Chondrocyte (in vitro differentiated cells): ENCODE measurements around the gene PDE4D. TPM values are rescaled to one million over a fixed set of nuclear protein-coding genes. Genes with fewer than 3 reads are reported as not detected.

ENCODE experiments used
- DNase-seq: peaks from one replicate; pipeline ENCODE4 v3.0.0; 2021; ENCODE audit warnings: mixed read lengths, low spot score
- H3K27ac Mint-ChIP-seq: one replicate; pipeline ENCODE4 v1.8.0; 2021; ENCODE audit warnings: mild to moderate bottlenecking, moderate library complexity, mixed read lengths; ENCODE audit not compliant: unreplicated experiment
- H3K27me3 Mint-ChIP-seq: 2 replicates; pipeline ENCODE4 v1.8.0; 2021; ENCODE audit warnings: low read depth, mixed read lengths
- H3K36me3 Mint-ChIP-seq: 2 replicates; pipeline ENCODE4 v1.8.0; 2021; ENCODE audit warnings: low read depth, mixed read lengths
- H3K4me1 Mint-ChIP-seq: 2 replicates; pipeline ENCODE4 v1.8.0; 2021; ENCODE audit warnings: low read depth, mild to moderate bottlenecking, mixed read lengths
- H3K4me3 Mint-ChIP-seq: one replicate; pipeline ENCODE4 v1.8.0; 2021; ENCODE audit warnings: mild to moderate bottlenecking, moderate library complexity, mixed read lengths; ENCODE audit not compliant: unreplicated experiment
- H3K9me3 Mint-ChIP-seq: 2 replicates; pipeline ENCODE4 v1.8.0; 2021; ENCODE audit warnings: low read depth, mixed read lengths
- CTCF ChIP-seq: fragments of 200-600 bp; sonication (generic); IDR thresholded peaks from 2 replicates; pipeline ENCODE4 v1.5.0; 2021; ENCODE audit warnings: antibody characterized with exemption, mild to moderate bottlenecking, moderate library complexity
- total RNA-seq: library from RNA; stranded (reverse); gene quantifications from 3 replicates; pipeline ENCODE4 v1.2.1, GENCODE V29; 2021

PDE4D gene
- total RNA-seq, 1 donor from 2014 or later = 21.1 TPM

GRCh38 chr5:59136549-59136948 lies 757.0 kb downstream of the PDE4D start:
- DNase-seq = no peak
- Mint-ChIP-seq H3K27me3 (no peaks in the 10 kb centered on the region), H3K36me3 (no peaks in the 10 kb centered on the region), H3K4me1 (peaks cover 16% of the 10 kb centered on the region), H3K4me3 (no peak overlapping the region), H3K27ac (no peak overlapping the region), H3K9me3 (no peaks in the 10 kb centered on the region)
- no peak for TF ChIP-seq CTCF

GRCh38 chr5:59134471-59135163 lies 758.9 kb downstream of the PDE4D start:
- H3K4me3 Mint-ChIP-seq = no peak overlapping the region
- no peaks in the 10 kb centered on the region for H3K27me3 Mint-ChIP-seq
- H3K36me3 Mint-ChIP-seq = no peaks in the 10 kb centered on the region
- H3K27ac Mint-ChIP-seq = no peak overlapping the region
- no peak for TF ChIP-seq CTCF
- H3K9me3 Mint-ChIP-seq = no peaks in the 10 kb centered on the region
- no peak for DNase-seq
- H3K4me1 Mint-ChIP-seq = peaks cover 16% of the 10 kb centered on the region

GRCh38 chr5:59133764-59134261 lies 759.7 kb downstream of the PDE4D start:
- Mint-ChIP-seq H3K27ac (no peak overlapping the region), H3K36me3 (no peaks in the 10 kb centered on the region), H3K4me3 (no peak overlapping the region), H3K27me3 (no peaks in the 10 kb centered on the region), H3K4me1 (peaks cover 16% of the 10 kb centered on the region), H3K9me3 (no peaks in the 10 kb centered on the region)
- TF ChIP-seq CTCF = no peak
- no peak for DNase-seq

- Mint-ChIP-seq H3K27ac (no peak overlapping the region), H3K4me1 (peaks cover 16% of the 10 kb centered on the region), H3K27me3 (no peaks in the 10 kb centered on the region), H3K4me3 (no peak overlapping the region), H3K36me3 (no peaks in the 10 kb centered on the region), H3K9me3 (no peaks in the 10 kb centered on the region)
- no peak for TF ChIP-seq CTCF
- DNase-seq = no peak
Measured at GRCh38 chr5:59132131-59132530, 761.4 kb downstream of the PDE4D start.

GRCh38 chr5:59130431-59130830 lies 763.1 kb downstream of the PDE4D start:
- H3K9me3 Mint-ChIP-seq = no peaks in the 10 kb centered on the region

More at GRCh38 chr5:59130431-59130830, 763.1 kb downstream of the PDE4D start:
- H3K4me1 Mint-ChIP-seq = peaks cover 16% of the 10 kb centered on the region
- no peak overlapping the region for H3K27ac Mint-ChIP-seq
- no peak for DNase-seq
- TF ChIP-seq CTCF = no peak
- H3K27me3 Mint-ChIP-seq = no peaks in the 10 kb centered on the region
- H3K36me3 Mint-ChIP-seq = no peaks in the 10 kb centered on the region
- no peak overlapping the region for H3K4me3 Mint-ChIP-seq
